ENCODE data around the gene SLC23A2.

Gene SLC23A2

DNA sequence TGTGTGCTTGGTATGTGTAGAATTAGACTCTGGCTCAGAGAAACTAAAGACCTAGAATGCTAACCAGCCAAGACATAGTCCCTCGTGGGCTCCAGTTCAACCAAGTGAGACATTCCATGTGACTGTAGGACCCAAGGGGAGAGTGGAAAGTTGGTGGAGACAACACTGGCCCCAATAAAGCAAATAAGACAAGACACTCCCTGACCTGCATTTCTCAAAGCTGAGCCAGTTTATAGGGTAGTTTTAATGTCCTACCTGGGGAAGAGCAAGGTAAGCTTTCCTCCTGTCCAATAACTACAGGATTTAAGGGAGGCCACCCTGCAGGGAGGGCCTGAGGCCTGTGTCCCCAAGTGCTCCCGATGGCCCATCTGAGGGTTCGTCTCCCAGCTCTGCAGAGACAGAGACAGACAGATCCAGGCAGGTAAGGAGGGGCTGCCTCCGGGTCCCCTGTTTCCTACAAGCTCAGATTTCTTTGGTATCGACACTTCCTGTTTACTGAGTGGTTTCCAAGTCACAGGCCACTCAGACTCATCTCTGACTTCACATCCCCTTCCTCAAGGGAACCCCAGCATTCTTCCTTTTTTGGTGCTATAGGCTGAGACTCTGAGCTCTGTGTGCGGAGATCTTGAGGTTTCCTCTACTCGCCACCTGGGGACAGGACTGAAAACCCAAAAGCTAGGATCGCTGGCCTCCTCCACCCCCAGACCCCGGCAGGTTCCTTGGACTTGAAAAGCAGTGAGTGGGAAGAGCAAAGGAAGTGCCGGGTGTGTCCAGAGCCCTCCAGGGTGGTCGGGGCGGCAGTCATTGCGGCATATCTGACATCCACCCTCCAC lies 187.2 kb downstream of the SLC23A2 start:
- no peak for DNase-seq (ENCODE audit: low spot score)

DNA sequence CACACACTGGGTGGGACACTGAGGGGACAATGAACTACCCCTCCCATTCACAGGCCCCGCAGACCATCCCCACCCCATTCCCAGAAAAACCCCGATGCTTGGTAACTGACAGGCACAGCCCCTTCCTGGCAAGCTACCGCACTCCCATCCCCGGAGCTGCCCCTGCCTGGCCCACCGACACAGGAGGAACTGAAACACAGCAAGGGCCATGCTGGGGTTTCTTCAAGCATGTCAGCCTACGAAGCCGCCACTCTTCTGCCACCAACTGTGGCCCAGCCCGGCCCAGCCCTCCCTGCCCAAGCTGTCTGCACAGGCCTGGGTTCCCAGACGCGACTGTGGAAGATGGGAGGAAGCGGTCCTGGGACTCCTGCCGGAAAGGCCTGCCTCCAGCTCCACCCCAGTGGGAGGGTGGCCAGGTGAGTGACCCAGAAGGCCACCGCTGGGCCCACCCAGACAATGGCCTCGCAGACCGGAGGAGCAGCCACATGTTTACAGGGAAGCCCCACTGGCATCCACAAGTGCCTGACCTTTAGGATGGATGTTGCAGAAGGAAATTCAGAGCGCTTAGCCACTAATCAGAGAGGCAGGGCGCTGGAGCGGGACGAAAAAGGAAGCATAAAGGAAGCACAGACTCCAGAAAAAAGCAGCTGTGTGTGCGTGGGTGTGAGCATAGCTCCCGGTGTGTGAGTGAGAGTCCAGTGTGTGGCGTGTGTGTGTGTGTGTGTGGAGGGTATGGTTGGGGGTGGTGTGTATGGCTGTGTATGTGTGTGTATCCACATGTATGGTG lies 188.0 kb downstream of the SLC23A2 start:
- DNase-seq (ENCODE audit: low spot score), result no peak

DNA sequence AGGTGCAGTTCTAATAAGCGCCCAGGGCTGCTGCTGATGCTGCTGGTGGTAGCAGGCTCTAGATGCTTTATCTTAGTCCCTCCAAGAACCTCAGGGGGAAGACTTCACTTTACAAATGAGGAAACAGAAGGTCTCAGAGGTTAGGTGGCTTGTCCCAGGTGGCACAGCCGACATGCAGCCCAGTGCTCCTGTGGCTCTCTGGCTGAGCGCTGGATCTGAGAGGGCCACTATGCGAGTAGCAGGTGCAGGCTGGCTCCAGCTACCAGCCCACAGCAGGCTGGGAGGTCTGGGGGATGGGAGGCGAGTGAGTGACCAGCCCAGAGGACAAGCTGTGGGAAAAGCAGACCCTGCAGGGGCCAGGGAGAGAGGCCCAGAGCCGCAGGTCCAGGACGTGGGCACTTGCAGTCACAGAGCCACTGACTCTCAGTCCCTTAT lies 188.7 kb downstream of the SLC23A2 start:
- no peak for DNase-seq (ENCODE audit: low spot score)

DNA sequence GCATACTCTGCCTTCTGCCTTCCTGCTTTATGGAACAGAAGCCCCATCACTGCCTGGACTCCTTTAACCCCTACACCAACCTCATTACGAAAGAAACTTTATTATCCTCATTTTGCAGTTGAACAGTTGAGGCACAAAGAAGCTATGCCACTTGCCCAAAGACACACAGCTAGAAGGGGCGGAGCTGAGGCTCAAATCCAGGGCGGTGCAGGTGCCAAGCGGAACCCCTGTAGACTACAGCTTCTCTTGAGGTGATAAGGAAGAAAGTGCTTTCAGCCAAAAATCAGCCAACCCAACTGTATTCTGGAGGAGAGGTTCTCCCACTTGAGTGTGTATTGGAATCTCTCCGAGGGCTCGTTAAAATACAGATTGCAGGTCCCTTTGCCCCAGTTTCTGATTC lies 189.1 kb downstream of the SLC23A2 start:
- no peak for DNase-seq (ENCODE audit: low spot score)

- DNase-seq (ENCODE audit: low spot score), result no peak
Measured at GRCh38 chr20:4811661-4812181, 189.6 kb downstream of the SLC23A2 start.

DNA sequence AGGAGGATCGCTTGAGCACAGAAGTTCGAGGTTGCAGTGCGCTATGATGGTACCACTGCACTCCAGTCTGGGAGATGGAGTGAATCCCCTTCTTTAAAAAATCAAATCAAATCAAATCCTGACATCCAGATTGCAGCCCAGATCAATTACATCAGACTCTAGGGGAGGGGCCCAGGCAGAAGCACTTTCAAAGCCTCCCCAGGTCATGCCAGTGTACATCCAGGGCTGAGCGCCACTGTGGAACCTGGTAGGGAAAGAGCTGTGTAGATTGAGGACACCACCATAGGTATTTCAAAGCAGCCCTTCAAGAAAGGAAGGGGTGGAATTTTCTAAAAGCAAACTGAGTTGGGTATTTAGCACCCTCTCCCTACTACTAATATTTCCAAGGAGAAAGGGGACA lies 190.1 kb downstream of the SLC23A2 start:
- no peak for DNase-seq (ENCODE audit: low spot score)

- DNase-seq (ENCODE audit: low spot score), result no peak
Measured at GRCh38 chr20:4810426-4811019, 190.8 kb downstream of the SLC23A2 start.

DNA sequence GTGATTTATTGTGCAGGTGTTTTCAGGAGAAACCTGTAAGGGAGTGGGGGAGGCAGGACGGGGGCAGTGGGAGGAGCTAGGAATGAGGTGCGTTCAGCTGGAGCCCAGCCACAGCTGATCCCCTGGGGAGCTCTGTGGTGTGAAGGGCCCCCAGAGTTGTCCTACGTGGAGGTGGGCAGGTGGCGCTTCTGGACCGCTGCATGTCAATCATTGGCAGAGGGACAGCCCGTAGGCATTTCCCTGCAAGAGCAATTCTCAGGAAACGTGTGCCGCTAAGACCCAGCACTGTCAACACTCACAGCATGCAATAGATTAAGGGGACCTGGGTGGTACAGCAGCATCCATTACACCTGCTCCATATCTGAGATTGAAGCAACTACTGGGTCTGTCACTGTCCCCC lies 191.6 kb downstream of the SLC23A2 start:
- no peak for DNase-seq (ENCODE audit: low spot score)

DNA sequence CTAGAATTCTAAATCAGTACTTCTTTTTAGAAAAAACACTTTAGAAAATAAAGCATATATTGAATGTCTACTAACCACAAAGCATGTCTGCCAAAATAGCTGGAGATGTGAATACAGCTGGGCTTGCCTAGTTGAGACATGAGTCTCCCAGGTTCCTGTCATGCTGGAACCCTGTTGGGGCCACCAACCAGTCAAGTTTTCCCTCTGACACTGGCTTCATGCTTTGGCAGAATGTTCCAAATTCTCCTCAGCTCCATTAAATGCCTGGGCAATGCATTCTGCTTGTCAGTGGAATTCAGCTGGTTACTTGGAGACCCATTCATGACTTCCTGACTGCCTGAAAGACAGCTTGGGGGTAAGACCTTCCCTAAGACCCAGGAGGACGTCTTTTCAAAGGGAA lies 192.4 kb downstream of the SLC23A2 start:
- no peak for DNase-seq (ENCODE audit: low spot score)

- no peak for DNase-seq (ENCODE audit: low spot score)
Measured at GRCh38 chr20:4805663-4806449, 195.5 kb downstream of the SLC23A2 start.

DNA sequence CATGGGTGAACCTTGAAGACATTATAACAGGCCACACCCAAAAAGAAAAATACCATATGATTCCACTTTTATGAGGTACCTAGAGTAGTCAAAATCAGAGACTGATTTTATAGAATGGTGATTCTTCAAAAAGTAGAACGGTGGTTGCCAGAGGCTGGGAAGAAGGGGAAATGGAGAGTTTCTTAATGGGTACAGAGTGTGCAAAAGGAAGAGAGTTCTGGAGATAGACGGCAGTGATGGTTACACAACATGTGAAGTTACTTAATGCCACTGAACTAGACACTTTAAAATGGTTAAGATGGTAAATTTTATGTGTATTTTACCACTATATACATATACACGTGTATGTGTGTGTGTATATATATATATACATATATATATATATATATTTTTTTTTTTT lies 198.8 kb downstream of the SLC23A2 start:
- no peak for DNase-seq (ENCODE audit: low spot score)
